ENCODE measurements around the gene GCN1.

Gene GCN1

GRCh38 chr12:120103371-120103770 lies 91.1 kb downstream of the GCN1 start:
- no peaks in the 10 kb centered on the region for H3K27me3 ChIP-seq (ENCODE audit: insufficient read depth, poor library complexity, severe bottlenecking)

GRCh38 chr12:120103044-120103338 lies 91.5 kb downstream of the GCN1 start:
- no peak overlapping the region for H3K27ac ChIP-seq (replicated peaks)
- no peak for DNase-seq (ENCODE audit: low read depth in 1 of 2, low spot score in 1 of 2)
- TF ChIP-seq SPI1 (IDR thresholded peaks at IDR 0.05; ENCODE audit: borderline replicate concordance, low read depth) (no peak), REST (IDR thresholded peaks at IDR 0.05; ENCODE audit: insufficient replicate concordance, low read depth) (no peak)
- no peak overlapping the region for H3K4me3 ChIP-seq (replicated peaks; ENCODE audit: insufficient read depth, low read length)
- H3K27me3 ChIP-seq (ENCODE audit: insufficient read depth, poor library complexity, severe bottlenecking): no peaks in the 10 kb centered on the region

More at GRCh38 chr12:120103371-120103770, 91.1 kb downstream of the GCN1 start:
- H3K4me3 ChIP-seq (replicated peaks; ENCODE audit: insufficient read depth, low read length): no peak overlapping the region
- DNase-seq (ENCODE audit: low read depth in 1 of 2, low spot score in 1 of 2): no peak
- no peak overlapping the region for H3K27ac ChIP-seq (replicated peaks)
- TF ChIP-seq POLR2AphosphoS5 (IDR thresholded peaks at IDR 0.05; ENCODE audit: low read depth): no peak
- no peak for TF ChIP-seq SPI1 (IDR thresholded peaks at IDR 0.05; ENCODE audit: borderline replicate concordance, low read depth)
- TF ChIP-seq, protein P1, sequence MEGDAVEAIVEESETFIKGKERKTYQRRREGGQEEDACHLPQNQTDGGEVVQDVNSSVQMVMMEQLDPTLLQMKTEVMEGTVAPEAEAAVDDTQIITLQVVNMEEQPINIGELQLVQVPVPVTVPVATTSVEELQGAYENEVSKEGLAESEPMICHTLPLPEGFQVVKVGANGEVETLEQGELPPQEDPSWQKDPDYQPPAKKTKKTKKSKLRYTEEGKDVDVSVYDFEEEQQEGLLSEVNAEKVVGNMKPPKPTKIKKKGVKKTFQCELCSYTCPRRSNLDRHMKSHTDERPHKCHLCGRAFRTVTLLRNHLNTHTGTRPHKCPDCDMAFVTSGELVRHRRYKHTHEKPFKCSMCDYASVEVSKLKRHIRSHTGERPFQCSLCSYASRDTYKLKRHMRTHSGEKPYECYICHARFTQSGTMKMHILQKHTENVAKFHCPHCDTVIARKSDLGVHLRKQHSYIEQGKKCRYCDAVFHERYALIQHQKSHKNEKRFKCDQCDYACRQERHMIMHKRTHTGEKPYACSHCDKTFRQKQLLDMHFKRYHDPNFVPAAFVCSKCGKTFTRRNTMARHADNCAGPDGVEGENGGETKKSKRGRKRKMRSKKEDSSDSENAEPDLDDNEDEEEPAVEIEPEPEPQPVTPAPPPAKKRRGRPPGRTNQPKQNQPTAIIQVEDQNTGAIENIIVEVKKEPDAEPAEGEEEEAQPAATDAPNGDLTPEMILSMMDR (IDR thresholded peaks at IDR 0.05; ENCODE audit: insufficient read depth, low read length): no peak
- no peak for TF ChIP-seq REST (IDR thresholded peaks at IDR 0.05; ENCODE audit: insufficient replicate concordance, low read depth)
- TF ChIP-seq GABPA (IDR thresholded peaks at IDR 0.05; ENCODE audit: low read depth): no peak

DNA sequence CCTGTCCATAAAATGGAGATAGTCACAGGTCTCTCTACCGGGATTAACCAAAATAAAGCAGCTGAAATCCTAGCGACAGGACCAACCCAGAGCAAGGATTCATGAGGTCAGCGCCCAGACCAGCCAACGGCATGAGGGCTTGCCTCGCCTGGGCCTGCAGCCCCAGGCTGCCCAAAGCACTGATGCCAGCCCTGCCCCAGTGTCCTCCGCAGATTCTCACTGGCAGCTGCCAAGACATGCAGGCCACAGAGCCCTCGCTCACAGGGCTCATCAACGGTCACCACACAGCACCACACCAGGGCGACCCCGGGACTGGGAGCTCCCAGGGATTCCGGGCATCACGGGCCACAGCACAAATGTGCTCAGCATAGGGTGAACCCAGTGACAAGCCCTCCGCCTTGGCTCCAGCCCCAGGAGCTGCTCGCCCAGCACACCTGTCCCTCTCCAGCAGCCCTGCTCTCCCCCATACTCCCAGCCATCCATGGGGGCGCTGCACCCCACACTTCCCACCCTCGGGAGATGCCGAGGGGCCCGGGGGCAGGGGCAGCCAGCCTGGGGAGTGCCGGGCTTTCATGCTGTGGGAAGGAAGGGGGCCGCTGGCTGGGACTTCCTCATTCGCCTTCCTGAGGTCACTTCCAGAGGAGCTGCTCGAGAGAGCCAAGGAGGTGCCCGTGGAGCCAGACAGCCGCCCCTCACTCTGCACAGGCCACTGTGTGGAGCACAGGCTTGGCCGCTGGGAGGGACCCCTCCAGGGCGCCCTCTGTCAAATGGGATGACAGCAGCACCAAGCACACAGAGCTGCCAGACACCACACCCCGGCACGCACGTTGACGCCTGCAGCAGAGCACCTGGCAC lies 92.1 kb downstream of the GCN1 start:
- DNase-seq (ENCODE audit: low read depth in 1 of 2, low spot score in 1 of 2): peak in 1 of 2 experiments; percentile 44
- H3K27ac ChIP-seq (replicated peaks): no peak overlapping the region
- TF ChIP-seq POLR2AphosphoS5 (IDR thresholded peaks at IDR 0.05; ENCODE audit: low read depth) (no peak), SPI1 (IDR thresholded peaks at IDR 0.05; ENCODE audit: borderline replicate concordance, low read depth) (peak; percentile 87)

DNA sequence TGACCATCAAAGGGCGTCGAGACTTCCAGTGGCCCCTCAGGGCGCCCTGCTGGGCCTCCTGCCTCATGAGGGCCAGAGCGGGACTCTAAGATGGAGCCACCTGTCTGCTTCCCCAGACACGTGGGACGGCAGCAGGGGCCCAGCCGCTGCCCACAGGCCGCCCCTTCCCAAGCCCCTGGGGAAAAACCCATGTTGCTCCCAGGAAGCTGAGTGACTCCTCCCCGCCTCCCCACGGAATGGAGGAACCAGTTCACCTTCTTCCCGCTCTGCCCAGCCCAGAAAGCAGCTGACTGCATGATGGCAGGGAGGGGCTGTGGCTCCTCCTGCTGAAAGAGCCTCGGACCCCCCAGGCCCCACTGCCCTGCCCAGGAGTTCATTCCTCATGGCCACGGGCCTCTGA lies 92.9 kb downstream of the GCN1 start:
- no peaks in the 10 kb centered on the region for H3K27me3 ChIP-seq (ENCODE audit: insufficient read depth, poor library complexity, severe bottlenecking)
- no peak for TF ChIP-seq SPI1 (IDR thresholded peaks at IDR 0.05; ENCODE audit: borderline replicate concordance, low read depth)
- TF ChIP-seq GABPA (IDR thresholded peaks at IDR 0.05; ENCODE audit: low read depth): no peak
- no peak for TF ChIP-seq POLR2AphosphoS5 (IDR thresholded peaks at IDR 0.05; ENCODE audit: low read depth)
- TF ChIP-seq, protein P1 (IDR thresholded peaks at IDR 0.05; ENCODE audit: insufficient read depth, low read length): no peak
- no peak for TF ChIP-seq REST (IDR thresholded peaks at IDR 0.05; ENCODE audit: insufficient replicate concordance, low read depth)
- H3K27ac ChIP-seq (replicated peaks): no peak overlapping the region
- no peak overlapping the region for H3K4me3 ChIP-seq (replicated peaks; ENCODE audit: insufficient read depth, low read length)
- DNase-seq (ENCODE audit: low read depth in 1 of 2, low spot score in 1 of 2): no peak

More for the DNA sequence above, 92.1 kb downstream of the GCN1 start:
- H3K27me3 ChIP-seq (ENCODE audit: insufficient read depth, poor library complexity, severe bottlenecking): no peaks in the 10 kb centered on the region
- H3K4me3 ChIP-seq (replicated peaks; ENCODE audit: insufficient read depth, low read length): no peak overlapping the region

Data from HL-60 (cell line).